Muscle layer of duodenum (tissue), 2 donors: Measurements from ENCODE around the gene DAB1.

Source experiments
- H3K27ac ChIP-seq: one replicate; pipeline ENCODE4 v1.7.0; 2013; ENCODE audit warnings: mild to moderate bottlenecking, low read length
- H3K27me3 ChIP-seq: one replicate; pipeline ENCODE4 v1.7.0; 2013; ENCODE audit warnings: low read depth, mild to moderate bottlenecking, control low read depth, low read length
- H3K36me3 ChIP-seq, 2 donors: one replicate each; pipeline ENCODE4 v1.7.0; 2013; ENCODE audit warnings: low read length in 2 of 2, control low read depth in 1 of 2, mild to moderate bottlenecking in 1 of 2; ENCODE audit not compliant: insufficient read depth in 2 of 2, control insufficient read depth in 1 of 2
- H3K4me1 ChIP-seq, 2 donors: one replicate each; pipeline ENCODE4 v1.7.0; 2013; ENCODE audit warnings: low read length in 2 of 2, mild to moderate bottlenecking in 2 of 2, control low read depth in 1 of 2, moderate library complexity in 1 of 2; ENCODE audit not compliant: insufficient read depth in 2 of 2, control insufficient read depth in 1 of 2
- H3K4me3 ChIP-seq, 2 donors: one replicate each; pipeline ENCODE4 v1.7.0; 2013; ENCODE audit warnings: low read length in 2 of 2, low read depth in 1 of 2, mild to moderate bottlenecking in 1 of 2
- H3K9me3 ChIP-seq, 2 donors: one replicate each; pipeline ENCODE4 v1.7.0; 2013; ENCODE audit warnings: low read length in 2 of 2, control low read depth in 1 of 2, mild to moderate bottlenecking in 1 of 2; ENCODE audit not compliant: control insufficient read depth in 1 of 2
- donor health status: healthy.

Gene DAB1

DNA sequence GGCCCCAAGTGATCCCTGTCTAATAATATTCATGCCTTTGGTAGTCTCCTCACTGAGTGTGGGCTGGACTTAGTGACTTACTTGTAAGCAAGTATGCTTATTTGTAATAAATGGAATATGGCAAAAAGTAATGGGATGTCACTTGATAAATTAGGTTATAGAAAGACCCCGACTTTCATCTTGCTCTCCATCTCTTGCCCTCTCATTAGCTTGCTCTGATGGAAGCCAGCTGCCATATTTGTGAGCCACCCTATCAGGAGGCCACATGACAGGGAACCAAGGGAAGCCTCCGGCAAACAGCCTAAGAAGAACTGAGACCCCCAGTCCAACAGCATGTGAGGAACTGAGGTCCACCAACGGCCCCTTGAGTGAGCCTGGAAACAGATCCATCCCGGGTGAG is 107.0 kb downstream of the DAB1 start:
- no peaks in the 10 kb centered on the region for H3K27me3 ChIP-seq
- H3K27ac ChIP-seq = no peak overlapping the region
- no peaks in the 10 kb centered on the region for H3K36me3 ChIP-seq
- H3K4me3 ChIP-seq = no peak overlapping the region
- no peaks in the 10 kb centered on the region for H3K9me3 ChIP-seq
- H3K4me1 ChIP-seq = no peaks in the 10 kb centered on the region

- H3K4me3 ChIP-seq = no peak overlapping the region
- no peaks in the 10 kb centered on the region for H3K27me3 ChIP-seq
- H3K4me1 ChIP-seq = no peaks in the 10 kb centered on the region
- H3K36me3 ChIP-seq = no peaks in the 10 kb centered on the region
- H3K27ac ChIP-seq = no peak overlapping the region
- no peaks in the 10 kb centered on the region for H3K9me3 ChIP-seq
These were observed 107.6 kb downstream of the DAB1 start for GRCh38 chr1:57316291-57316690.

GRCh38 chr1:57312869-57313268 is 111.0 kb downstream of the DAB1 start:
- Histone ChIP-seq H3K36me3 (no peaks in the 10 kb centered on the region), H3K9me3 (no peaks in the 10 kb centered on the region), H3K4me3 (no peak overlapping the region), H3K27ac (no peak overlapping the region), H3K4me1 (no peaks in the 10 kb centered on the region), H3K27me3 (no peaks in the 10 kb centered on the region)

DNA sequence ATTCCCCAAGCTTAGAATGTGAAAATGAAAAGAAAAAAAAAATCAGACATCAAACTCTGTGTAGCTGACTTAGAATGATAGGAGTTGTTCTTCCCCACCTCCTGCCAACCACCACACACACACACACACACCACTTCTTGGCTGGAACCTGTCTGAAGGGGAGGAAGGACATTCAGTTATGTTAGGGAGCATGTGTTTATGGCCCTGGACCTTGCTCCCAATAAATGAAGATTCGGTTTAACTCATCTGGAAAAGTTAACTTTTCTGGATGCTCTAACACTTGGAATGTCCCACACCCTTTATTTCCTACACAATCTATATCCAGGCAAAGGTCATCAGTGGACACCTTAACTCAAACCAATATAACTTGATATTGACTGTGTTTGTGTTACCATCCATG is 112.4 kb downstream of the DAB1 start:
- H3K36me3 ChIP-seq = no peaks in the 10 kb centered on the region
- H3K27ac ChIP-seq = no peak overlapping the region
- no peaks in the 10 kb centered on the region for H3K4me1 ChIP-seq
- no peaks in the 10 kb centered on the region for H3K27me3 ChIP-seq
- H3K9me3 ChIP-seq = no peaks in the 10 kb centered on the region
- no peak overlapping the region for H3K4me3 ChIP-seq

GRCh38 chr1:57311006-57311405 is 112.9 kb downstream of the DAB1 start:
- Histone ChIP-seq H3K27me3 (no peaks in the 10 kb centered on the region), H3K27ac (no peak overlapping the region), H3K36me3 (no peaks in the 10 kb centered on the region), H3K4me1 (no peaks in the 10 kb centered on the region), H3K4me3 (no peak overlapping the region), H3K9me3 (no peaks in the 10 kb centered on the region)

DNA sequence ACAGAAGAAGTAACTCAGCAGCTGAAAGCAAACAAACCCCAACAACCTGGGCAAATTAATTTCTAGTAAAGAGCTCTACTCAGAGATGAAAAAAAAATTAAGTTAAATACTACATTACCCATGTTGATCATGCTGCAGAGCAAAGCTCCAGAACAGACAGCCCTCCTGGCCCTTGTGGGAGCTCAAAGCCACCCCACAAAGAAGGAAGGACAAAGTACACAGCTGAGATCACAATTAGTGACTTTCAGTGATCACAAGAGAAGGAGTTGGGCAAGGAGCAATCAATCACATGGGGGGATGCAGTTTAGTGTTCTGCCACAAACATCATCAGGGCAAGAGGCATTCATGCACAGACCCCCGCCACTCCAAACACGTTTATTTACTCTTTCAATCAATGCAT is 114.2 kb downstream of the DAB1 start:
- Histone ChIP-seq H3K4me3 (no peak overlapping the region), H3K27me3 (no peaks in the 10 kb centered on the region), H3K27ac (no peak overlapping the region), H3K4me1 (no peaks in the 10 kb centered on the region), H3K9me3 (no peaks in the 10 kb centered on the region), H3K36me3 (no peaks in the 10 kb centered on the region)

GRCh38 chr1:57307392-57308170 is 116.3 kb downstream of the DAB1 start:
- H3K27me3 ChIP-seq = no peaks in the 10 kb centered on the region
- no peaks in the 10 kb centered on the region for H3K9me3 ChIP-seq
- H3K36me3 ChIP-seq = no peaks in the 10 kb centered on the region
- H3K4me1 ChIP-seq = no peaks in the 10 kb centered on the region
- H3K4me3 ChIP-seq = no peak overlapping the region
- H3K27ac ChIP-seq = no peak overlapping the region

GRCh38 chr1:57304591-57304990 is 119.3 kb downstream of the DAB1 start:
- Histone ChIP-seq H3K27me3 (no peaks in the 10 kb centered on the region), H3K4me1 (no peaks in the 10 kb centered on the region), H3K27ac (no peak overlapping the region), H3K36me3 (no peaks in the 10 kb centered on the region), H3K4me3 (no peak overlapping the region), H3K9me3 (no peaks in the 10 kb centered on the region)

- Histone ChIP-seq H3K27ac (no peak overlapping the region), H3K4me3 (no peak overlapping the region), H3K9me3 (no peaks in the 10 kb centered on the region), H3K36me3 (no peaks in the 10 kb centered on the region), H3K4me1 (no peaks in the 10 kb centered on the region), H3K27me3 (no peaks in the 10 kb centered on the region)
These were observed 120.9 kb downstream of the DAB1 start for GRCh38 chr1:57302812-57303596.

DNA sequence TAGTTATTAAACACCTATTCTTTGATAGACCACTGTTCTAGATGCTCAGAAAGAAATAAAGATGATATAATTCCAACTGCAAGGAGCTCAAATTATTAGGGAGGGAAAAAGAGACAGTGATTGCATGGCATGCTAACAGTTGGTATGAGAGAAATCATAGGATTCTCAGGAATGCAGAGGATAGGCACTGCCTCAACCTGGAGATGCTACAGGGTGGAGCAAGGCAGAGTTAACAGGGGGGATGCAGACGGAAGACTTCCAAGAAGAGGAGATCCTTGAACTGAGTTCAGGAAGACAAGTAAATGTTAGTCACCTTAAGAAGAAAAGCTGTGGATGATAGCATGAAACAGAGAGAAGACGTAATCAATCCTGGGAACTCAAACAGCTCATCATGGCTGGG is 123.7 kb downstream of the DAB1 start:
- Histone ChIP-seq H3K27me3 (no peaks in the 10 kb centered on the region), H3K4me3 (no peak overlapping the region), H3K36me3 (no peaks in the 10 kb centered on the region), H3K4me1 (no peaks in the 10 kb centered on the region), H3K9me3 (no peaks in the 10 kb centered on the region), H3K27ac (no peak overlapping the region)

- no peaks in the 10 kb centered on the region for H3K4me1 ChIP-seq
These were observed 127.1 kb downstream of the DAB1 start for GRCh38 chr1:57296726-57297250.

More at GRCh38 chr1:57296726-57297250, 127.1 kb downstream of the DAB1 start:
- Histone ChIP-seq H3K27ac (no peak overlapping the region), H3K4me3 (no peak overlapping the region), H3K9me3 (no peaks in the 10 kb centered on the region), H3K27me3 (no peaks in the 10 kb centered on the region), H3K36me3 (no peaks in the 10 kb centered on the region)
